HTERT RPE-1 (cell line): ENCODE measurements around the gene COMMD6.

ENCODE experiments used
- in situ Hi-C: fragments of 300-500 bp; cut with MboI; formaldehyde crosslinking; loops from 4 replicates; pipeline ENCODE4 v1.14.3; 2020; ENCODE audit warnings: low sequenced_read_pairs

The COMMD6 gene

DNA sequence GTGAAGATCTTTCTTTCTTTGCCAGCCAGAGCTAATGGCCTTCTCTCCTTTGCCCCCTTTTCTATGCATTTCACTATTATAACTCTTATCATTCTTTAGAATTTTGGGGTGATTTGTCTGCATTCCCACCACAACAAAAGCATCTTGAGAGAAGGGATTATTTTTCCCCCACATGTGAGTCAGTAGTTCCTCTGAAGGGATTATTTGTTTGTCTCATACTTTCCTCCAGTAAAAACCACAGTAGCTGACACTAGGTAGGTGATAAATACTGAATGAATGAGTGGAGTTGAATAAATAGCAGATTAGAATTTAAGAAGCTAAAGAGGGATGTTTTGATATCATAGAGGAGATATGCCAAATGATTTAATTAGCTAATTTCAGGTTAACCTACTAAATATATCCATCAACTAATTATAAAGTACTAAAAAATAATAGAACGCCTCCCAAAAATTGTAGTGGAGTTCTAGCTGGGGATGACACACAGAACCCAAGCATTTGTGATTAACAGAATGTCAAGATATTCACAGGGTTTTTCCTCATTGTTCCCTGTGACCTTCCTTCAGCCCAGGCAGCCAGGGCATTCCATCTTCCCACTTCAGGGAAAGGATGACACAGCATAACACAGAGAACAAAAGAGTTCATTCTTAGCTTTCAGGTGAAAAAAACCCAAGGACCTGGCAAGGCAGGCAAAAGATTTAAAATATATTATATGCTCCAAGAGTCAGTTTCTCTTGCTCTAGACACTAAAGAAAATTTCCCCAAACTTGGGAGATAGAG, 52.2 kb downstream of the COMMD6 start:
- in situ Hi-C loops = no loop called here

DNA sequence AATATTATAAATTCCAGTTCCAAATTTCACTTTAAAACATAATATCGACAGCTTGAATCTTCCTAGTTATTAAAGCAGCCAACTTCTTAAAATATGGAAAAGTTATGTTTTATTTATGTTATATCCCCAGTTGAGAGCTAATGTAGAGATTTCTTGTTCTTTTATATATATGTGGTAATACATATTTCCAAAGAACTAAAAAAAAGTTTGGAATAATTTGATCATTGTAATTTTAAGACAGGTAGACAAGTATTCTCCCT, 54.9 kb downstream of the COMMD6 start:
- in situ Hi-C loops = no loop called here

DNA sequence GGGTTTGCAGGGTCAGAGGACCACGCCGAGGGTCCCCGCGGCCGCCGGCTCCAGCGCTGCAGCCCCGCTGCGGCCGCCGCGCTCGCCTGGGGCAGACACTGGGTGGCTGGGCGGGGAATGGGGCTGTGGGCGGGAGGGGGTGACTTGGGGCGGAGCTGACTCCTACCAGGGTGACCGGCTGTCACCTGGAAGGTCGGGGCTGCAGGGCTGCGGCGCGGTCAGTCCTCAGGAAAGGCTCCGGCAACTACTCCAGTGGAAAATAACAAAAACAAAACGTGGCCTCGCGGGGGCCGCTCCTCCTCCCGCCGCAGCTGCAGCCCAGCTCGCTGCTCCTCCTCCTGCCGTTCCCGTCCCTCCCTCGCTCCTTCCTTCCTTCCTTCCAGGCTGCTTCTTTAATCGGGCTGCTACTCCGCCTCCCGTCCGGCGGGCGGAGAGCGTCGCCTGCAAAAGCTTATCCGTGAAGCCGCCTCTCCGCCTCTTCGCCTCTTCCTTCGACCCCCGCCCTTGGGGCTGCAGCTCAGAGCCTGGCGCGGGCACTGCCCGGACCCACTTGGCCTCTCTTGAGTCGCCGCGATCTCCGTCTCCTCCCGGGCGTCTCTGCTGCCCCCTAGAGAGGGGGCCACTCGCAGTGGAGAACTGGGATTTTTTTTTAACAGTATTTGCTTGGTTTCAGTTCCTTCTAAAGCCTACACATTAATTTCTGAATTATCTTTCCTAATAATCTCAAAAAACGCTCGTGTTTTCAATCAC, 55.4 kb downstream of the COMMD6 start, which contains the start of gene TBC1D4:
Gene TBC1D4 (minus strand): TSS at position 100 of the 750 bp plus-strand sequence. CDS start 402 bp downstream, outside the sequence.
- in situ Hi-C loops = no loop called here

- in situ Hi-C loops = no loop called here
These were observed 56.2 kb downstream of the COMMD6 start for GRCh38 chr13:75481176-75482069.

- in situ Hi-C loops = no loop called here
These were observed 56.9 kb downstream of the COMMD6 start for GRCh38 chr13:75480671-75481175.

DNA sequence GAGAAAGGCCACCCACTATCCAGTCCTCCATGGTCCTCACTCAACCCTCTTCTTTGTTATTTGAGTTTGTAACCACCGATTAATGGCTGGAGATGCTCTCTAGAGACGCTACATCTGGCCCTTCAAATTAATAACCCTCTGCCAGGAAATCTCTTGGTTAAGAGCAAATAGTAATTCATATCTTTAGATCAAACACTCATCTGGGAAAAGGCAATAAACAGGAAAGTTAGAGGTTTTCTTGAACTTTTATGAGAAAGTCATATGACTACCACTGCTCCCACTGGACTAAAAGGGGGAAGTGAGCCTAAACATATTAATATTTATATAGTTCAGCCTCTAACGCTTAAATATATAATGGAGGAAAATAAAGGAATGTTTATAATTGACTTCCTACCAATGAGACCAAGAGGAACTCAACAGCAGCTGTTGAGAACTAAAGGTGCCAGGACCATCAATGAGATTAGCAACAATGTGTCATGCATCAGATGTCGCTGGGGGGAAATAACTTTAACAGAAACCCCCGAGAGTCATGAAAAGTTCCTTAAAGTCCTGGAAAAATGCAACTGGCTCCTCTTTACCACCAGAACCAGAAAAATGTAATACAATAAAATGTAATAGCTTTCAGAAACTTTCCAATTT, 58.4 kb downstream of the COMMD6 start:
- in situ Hi-C loops = no loop called here

GRCh38 chr13:75478659-75479058, 59.0 kb downstream of the COMMD6 start:
- in situ Hi-C loops = no loop called here
